Measurements from ENCODE around the gene LAMP5.

DNA sequence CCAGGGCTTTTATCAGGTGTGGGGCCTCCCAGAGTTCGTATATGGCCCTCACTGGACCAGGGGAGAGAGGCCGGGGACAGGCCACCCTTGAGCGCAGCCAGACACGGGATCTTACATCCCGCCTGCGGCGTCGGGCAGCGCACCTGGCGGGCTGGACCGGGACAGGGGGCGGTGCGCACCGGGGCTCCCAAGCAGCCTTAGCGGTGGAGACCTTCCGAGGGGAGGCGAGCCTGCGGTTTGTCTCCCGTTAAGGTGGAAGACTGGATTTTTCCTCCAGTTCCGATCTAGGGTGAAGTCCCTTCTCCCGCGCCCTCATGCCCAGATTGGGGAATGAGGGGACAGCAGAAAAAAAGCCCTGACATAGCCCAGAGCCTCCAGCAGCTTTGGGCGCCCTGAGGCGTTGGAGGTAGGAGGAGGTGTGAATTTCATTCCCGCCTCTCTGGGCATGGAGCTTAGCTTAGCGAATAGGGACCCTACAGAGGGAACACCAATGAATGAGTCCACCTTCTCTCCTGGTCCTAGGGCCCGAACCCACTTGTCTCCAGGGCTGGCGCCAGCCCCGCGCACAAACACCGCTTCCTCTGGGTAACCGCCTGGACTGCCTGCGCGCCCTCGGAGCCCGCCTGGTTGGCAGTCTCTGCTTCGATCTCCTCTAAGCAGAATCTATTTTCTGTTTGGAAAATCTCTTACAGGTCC, 6.7 kb upstream of the LAMP5 start:
- TF ChIP-seq, protein P1, sequence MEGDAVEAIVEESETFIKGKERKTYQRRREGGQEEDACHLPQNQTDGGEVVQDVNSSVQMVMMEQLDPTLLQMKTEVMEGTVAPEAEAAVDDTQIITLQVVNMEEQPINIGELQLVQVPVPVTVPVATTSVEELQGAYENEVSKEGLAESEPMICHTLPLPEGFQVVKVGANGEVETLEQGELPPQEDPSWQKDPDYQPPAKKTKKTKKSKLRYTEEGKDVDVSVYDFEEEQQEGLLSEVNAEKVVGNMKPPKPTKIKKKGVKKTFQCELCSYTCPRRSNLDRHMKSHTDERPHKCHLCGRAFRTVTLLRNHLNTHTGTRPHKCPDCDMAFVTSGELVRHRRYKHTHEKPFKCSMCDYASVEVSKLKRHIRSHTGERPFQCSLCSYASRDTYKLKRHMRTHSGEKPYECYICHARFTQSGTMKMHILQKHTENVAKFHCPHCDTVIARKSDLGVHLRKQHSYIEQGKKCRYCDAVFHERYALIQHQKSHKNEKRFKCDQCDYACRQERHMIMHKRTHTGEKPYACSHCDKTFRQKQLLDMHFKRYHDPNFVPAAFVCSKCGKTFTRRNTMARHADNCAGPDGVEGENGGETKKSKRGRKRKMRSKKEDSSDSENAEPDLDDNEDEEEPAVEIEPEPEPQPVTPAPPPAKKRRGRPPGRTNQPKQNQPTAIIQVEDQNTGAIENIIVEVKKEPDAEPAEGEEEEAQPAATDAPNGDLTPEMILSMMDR (IDR thresholded peaks at IDR 0.05): no peak
- TF ChIP-seq POLR2A (IDR thresholded peaks at IDR 0.05): no peak
